Activated T-cell treated with anti-CD3 and anti-CD28 coated beads, Interleukin-2, amount 50 U/mL, for 48 hours (primary cell): Measurements from ENCODE around the gene ASB8.

Experiments
- DNase-seq, 2 experiments: peaks; one replicate each; pipeline ENCODE4 v3.0.0-alpha.2; 2020

Gene ASB8, protein sequence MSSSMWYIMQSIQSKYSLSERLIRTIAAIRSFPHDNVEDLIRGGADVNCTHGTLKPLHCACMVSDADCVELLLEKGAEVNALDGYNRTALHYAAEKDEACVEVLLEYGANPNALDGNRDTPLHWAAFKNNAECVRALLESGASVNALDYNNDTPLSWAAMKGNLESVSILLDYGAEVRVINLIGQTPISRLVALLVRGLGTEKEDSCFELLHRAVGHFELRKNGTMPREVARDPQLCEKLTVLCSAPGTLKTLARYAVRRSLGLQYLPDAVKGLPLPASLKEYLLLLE

DNA sequence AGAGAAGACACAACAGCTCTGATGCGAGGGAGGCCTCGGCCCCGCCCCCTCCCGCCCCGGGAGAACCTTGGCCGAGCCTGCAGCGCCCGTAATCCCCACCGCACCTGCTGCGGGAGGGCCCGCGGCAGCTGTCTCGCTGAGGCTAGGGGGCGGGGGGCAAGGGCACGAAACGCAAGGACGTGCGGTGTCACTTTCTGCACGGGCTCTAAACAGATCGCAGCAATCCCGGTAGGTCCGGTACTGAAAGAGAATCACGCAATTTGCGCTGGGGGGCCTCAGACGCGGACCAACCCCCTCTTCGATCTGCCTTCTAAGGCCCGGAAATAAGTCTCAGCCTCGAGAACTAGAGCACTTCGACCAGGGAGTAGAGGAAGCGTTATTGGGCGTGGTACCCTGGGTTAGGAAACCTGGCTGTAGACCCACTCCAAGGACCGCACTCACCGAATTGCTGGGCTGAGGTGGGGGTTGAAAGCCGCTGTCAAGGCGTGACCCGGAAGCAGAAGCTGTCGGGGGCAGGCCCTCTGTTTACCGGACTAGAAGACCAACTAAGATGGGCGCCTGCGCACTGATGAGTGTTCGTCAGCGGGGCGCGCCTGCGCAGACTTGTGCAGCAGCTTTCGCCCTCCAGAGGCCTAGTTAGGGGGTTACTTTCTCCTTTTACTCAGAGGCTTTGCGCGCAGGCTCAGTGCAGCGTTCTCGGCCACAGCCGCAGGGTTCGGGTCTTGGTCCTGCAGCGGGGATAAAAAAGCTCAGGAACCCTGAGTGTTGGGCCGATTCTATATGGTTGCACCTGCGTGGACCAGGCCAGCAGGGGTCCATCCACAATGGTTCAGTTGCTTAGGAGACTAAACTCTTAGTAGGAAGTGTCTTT, at the start of gene ASB8:
Gene ASB8 (minus strand): TSS at position 498 of the 871 bp plus-strand sequence. CDS start 4,019 bp downstream, outside the sequence.
- peak; percentile 99 for DNase-seq

DNA sequence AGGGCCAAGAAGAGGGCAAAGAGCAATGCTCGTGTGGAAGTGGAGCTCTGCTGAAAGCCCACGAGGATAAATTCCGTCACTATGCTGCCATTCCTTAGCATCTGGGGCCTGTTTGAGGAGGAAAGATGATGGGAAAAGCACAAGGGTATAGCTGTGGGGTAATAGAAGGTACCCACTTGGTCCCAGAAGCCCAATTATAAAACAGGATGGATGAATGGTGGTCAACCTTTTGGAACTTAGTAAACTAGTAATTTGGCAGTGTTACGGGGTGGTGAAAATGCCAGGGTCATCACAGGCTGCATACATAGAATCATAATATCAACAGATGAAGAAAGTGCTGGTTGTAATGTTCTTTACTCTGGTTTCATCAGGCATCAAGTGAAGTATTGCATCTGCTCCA, 45.9 kb upstream of the ASB8 start, which contains the start of gene OR10AD1:
Gene OR10AD1 (minus strand): TSS at position 101 of the 400 bp plus-strand sequence. CDS start 0 bp downstream, at position 101.
- no peak for DNase-seq

- no peak for DNase-seq
Observed at GRCh38 chr12:48202766-48203165, 45.5 kb upstream of the ASB8 start.

DNA sequence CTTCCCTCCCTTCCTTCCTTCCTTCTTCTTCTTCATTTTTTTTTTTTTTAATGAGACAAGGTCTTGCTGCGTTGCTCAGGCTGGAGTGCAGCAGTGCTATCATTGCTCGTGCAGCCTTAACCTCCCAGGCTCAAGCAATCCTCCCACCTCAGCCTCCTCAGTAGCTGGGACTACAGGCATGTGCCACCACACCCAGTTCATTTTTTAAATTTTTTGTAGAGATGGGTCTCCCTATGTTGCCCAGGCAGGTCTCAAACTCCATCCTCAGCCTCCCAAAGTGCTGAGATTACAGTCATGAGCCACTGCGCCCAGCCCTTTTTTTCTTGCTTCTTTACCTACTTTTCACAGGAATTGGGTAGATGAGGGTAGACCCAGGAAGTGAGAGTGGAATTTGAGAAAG, 44.2 kb upstream of the ASB8 start:
- DNase-seq: no peak

- DNase-seq: no peak
Observed at GRCh38 chr12:48201091-48201490, 43.8 kb upstream of the ASB8 start.

- DNase-seq: no peak
Observed at GRCh38 chr12:48199774-48200221, 42.5 kb upstream of the ASB8 start.

DNA sequence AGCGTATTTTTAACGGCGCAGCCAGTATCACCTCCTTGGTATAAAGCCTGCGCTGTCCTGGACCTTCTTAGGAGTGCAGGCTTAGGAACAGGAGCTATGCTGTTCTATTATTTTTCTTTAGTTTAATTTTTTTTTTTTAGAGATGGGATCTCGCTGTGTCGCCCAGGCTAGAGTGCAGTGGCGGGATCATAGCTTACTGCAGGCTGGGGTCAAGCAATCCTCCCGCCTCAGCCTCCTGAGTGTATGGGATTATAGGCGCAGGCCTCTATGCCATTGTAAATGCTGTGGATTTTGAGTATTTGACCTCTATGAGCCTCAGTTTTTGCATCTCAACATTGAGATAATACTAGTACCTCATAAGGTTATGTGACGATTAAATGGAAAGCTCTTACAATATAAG, 41.7 kb upstream of the ASB8 start:
- DNase-seq: no peak

- DNase-seq: no peak
Observed at GRCh38 chr12:48198672-48198971, 41.3 kb upstream of the ASB8 start.

- DNase-seq: peak; percentile 93 to 95
Observed at GRCh38 chr12:48197971-48198671, 40.8 kb upstream of the ASB8 start.

GRCh38 chr12:48197549-48197970, 40.2 kb upstream of the ASB8 start:
- DNase-seq: no peak

GRCh38 chr12:48194799-48195201, 37.5 kb upstream of the ASB8 start:
- DNase-seq: no peak

DNA sequence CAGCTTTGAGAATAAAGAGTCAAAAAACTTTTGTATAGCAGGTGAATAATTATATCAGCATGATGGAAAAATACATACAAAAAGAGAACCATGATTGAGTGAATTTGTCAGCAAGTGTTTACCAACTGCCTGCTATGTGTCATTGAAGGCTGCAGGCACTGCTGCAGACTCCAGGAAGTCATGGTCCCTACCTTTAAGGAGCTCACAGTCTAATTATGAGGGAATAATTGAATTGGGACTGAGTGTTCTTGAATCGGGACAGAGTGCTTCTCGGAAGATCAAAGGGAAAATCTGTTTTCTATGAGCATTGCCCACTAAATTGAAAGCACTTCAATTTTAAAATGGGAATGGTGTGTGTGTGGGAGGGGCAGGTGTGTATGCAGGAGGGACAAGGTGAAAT, 36.3 kb upstream of the ASB8 start:
- DNase-seq: no peak

- DNase-seq: no peak
Observed at GRCh38 chr12:48192861-48193260, 35.5 kb upstream of the ASB8 start.

- no peak for DNase-seq
Observed at GRCh38 chr12:48191096-48191495, 33.8 kb upstream of the ASB8 start.

DNA sequence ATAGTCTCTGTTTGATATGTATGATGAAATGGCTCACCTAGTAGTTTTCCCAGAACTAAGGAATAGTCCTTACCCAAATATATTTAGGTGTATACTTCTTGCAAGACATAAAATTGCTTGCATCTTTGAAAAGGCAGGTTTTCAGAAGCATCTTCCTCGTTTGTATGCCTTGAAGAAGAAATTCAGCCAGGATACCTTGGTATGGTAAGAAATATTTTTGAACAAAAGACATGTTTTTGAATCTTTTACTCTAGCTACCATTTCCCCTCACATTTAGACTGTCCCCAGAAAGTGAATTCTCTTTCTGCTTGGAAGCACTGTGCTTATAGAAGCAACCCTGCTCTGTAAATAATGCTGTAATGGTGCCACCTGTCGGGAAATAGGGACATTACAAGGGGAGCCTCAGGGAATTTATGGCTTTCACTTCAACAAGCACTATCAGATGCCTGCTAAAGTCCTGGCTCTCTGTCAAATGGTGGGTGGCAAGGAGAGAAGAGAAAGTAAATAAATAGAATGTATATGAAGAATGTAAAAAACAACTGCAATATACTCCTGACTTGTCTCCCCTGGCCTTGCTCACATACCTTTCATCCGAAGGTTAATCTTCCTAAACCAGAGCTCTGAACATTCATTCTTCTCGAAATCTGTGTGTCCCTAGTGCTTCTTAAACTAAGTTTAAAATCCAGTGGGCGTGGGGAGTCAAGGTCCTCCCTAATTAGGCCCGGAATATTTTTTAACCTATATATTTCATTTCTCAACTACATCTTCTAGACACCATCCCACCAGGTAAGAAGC, 32.2 kb upstream of the ASB8 start:
- peak; percentile 78 to 81 for DNase-seq

GRCh38 chr12:48187916-48188695, 30.8 kb upstream of the ASB8 start:
- no peak for DNase-seq

DNA sequence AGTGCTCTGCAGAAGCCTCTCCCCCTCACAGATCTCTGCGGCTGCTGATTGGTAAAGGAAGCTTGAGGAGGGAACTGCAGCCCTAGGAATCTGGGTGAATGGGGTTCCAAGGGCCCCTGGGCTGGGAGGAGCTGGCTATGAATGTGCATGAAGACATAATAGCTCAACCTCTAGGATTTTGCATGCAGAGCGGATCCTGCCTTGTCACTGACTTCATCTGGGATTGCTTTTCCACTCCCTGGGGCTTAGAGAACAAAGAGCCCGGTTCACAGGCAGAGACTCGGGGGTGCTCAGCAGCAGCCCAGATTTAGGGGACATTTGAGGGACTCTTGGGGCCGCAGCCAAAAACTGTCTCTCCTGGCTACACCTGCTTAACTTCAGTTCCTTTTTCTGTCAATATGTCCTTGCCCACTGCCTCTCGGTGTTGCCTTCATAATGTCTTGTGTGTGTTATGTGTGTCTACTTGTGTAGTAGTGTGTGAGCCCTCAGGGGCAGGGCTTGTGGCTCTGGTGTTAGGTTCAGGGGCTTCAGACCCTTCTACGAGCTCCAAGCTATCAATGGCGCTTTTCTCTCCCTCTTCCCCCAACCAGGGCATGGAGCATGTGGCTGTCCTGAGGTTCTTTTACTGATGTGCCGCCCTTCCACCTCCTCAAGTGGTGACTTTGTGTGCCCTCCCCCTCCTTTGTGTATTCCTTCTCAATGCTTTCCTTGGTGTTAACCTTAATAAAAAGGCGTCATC, 28.0 kb upstream of the ASB8 start:
- DNase-seq: no peak

- DNase-seq: peak; percentile 27 to 32
Observed at GRCh38 chr12:48184549-48184922, 27.2 kb upstream of the ASB8 start.

- DNase-seq: peak in 1 of 2 experiments; percentile 43
Observed at GRCh38 chr12:48183876-48184548, 26.7 kb upstream of the ASB8 start.

DNA sequence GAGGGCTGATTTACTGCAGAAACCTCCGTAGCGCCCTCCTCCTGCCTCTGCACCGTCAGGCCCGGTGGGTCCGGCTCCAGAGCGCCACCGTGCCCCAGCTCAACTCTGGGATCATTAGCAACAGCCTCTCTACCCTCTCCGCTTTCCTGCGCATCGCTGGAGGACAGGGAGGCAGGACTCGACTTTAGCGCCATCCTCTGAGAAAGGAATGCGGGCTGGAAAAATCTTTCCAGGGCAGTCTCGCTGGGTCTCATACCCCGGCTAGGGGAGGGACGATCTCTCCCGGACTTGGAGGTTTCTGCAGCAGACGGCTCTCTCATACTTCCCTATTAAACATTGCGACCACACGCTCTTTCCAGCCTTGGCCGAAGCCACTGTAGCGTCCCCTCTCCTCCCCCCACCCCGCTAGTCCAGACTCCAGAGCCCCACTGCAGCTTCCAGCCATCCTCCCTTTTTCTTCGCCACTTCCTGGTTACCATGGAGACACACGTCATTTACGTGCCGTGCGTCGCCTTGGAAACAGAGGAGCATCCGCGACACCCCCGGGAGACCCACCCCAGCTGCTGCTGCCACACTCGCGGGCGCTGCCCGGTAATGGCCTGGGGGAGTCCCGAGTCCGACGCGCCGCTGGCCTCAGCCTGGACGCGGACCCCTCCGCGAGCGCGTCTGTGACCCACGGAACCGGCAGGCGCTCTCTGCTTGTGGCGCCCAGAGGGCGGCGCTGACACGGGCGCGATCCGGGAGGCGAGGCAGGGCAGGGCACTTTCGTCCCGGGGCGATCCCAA, 26.0 kb upstream of the ASB8 start, which contains the start of gene CCDC184:
Gene CCDC184 (plus strand): TSS at position 554 of the 785 bp plus-strand sequence. CDS start 479 bp downstream, outside the sequence.
- DNase-seq: peak; percentile 81 to 84
